Measurements from ENCODE around the gene FGF4.

FGF4 gene

GRCh38 chr11:69807106-69807815 lies 32.1 kb upstream of the FGF4 start:
- DNase-seq, result no peak

- DNase-seq, result no peak
Measured at GRCh38 chr11:69804769-69805508, 29.8 kb upstream of the FGF4 start.

- DNase-seq, result no peak
Measured at GRCh38 chr11:69803604-69804218, 28.6 kb upstream of the FGF4 start.

GRCh38 chr11:69803022-69803421 lies 27.9 kb upstream of the FGF4 start:
- DNase-seq, result no peak

- no peak for DNase-seq
Measured at GRCh38 chr11:69802590-69802989, 27.4 kb upstream of the FGF4 start.

- no peak for DNase-seq
Measured at GRCh38 chr11:69801513-69802335, 26.6 kb upstream of the FGF4 start.

GRCh38 chr11:69800278-69800677 lies 25.1 kb upstream of the FGF4 start:
- DNase-seq, result no peak

- no peak for DNase-seq
Measured at GRCh38 chr11:69799582-69799981, 24.4 kb upstream of the FGF4 start.

GRCh38 chr11:69799097-69799496 lies 24.0 kb upstream of the FGF4 start:
- no peak for DNase-seq

- DNase-seq, result no peak
Measured at GRCh38 chr11:69797737-69798528, 22.8 kb upstream of the FGF4 start.

GRCh38 chr11:69797156-69797555 lies 22.0 kb upstream of the FGF4 start:
- DNase-seq, result no peak

- no peak for DNase-seq
Measured at GRCh38 chr11:69796063-69796462, 20.9 kb upstream of the FGF4 start.

GRCh38 chr11:69791276-69792180 lies 16.4 kb upstream of the FGF4 start:
- no peak for DNase-seq

GRCh38 chr11:69788956-69789355 lies 13.8 kb upstream of the FGF4 start:
- DNase-seq, result no peak

- no peak for DNase-seq
Measured at GRCh38 chr11:69787906-69788305, 12.8 kb upstream of the FGF4 start.

GRCh38 chr11:69787457-69787856 lies 12.3 kb upstream of the FGF4 start:
- DNase-seq, result no peak

GRCh38 chr11:69781241-69781640 lies 6.1 kb upstream of the FGF4 start:
- no peak for DNase-seq

GRCh38 chr11:69778373-69778772 lies 3.2 kb upstream of the FGF4 start:
- DNase-seq, result no peak

- DNase-seq, result no peak
Measured at GRCh38 chr11:69774354-69775162, 583 bp downstream of the FGF4 start.

- no peak for DNase-seq
Measured at GRCh38 chr11:69773626-69774353, 1.4 kb downstream of the FGF4 start.

All from NCI-H1436 treated with DMSO at 0.1 percent for 48 hours (cell line).